NCI-H2107 treated with DMSO at 0.1 percent for 48 hours (cell line): ENCODE measurements around the gene RALGPS1.
"Not testable (repeated sequence)": the region's sequence is repeated elsewhere in the genome, so short reads cannot be mapped to it uniquely, and the experiment has no call there.

ENCODE experiments used
- DNase-seq: peaks from one replicate; lab custom pipeline; 2025; ENCODE audit not compliant: unreplicated experiment; lab: John Stamatoyannopoulos, UW

RALGPS1 gene

DNA sequence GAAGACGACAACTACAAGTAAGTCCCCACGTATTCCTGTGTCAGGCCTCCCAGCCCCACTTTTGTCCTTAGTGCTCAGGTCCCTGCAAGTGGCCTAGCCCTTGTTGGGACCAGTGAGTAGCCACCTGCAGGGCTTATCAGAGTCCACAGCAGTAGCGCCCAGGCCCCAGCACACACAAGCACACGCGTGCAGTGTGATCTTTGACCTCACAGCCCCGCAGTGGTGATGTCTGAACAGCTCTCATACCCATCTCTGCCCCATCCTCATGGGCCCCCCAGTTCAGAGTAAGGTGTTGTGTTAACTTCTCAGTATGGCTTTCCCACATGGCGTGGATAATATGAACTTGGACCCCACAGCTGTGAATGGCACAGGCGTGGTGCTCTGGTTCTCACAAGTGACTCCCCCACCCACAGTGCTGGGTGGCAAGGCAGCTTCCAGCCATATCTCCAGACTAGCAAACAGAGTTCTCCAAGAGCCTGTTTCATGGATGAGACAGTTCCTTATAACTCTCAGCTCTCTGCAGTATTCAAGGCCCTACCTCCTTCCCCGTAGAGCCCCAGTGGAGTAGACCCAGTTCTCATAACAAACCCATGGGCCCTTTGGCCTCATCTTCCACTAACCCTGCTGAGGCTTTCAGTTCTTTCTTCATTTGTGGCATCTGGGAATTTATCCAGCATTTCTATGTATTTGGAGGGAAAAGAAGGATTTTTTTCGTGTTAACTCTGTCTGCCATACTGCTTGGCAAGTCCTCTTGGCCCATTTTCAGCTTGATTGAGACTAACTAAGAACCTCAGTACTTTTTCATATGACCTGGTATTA lies 254.4 kb downstream of the RALGPS1 start:
- no peak for DNase-seq

DNA sequence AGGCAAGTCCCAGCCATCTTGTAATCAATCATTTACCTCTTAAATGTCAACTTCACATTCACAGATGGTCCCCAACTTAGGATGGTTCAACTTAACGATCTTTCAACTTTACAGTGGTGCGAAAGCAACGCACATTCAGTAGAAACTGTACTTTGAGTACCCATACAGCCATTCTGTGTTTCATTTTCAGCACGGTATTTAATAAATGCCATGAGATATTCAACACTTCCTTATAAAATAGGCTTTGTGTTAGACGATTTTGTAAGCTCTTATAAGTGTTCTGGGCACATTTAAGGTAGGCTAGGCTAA lies 254.9 kb downstream of the RALGPS1 start:
- no peak for DNase-seq

- no peak for DNase-seq
Measured at GRCh38 chr9:127170103-127170502, 255.5 kb downstream of the RALGPS1 start.

GRCh38 chr9:127170652-127171051 lies 256.1 kb downstream of the RALGPS1 start:
- no peak for DNase-seq

DNA sequence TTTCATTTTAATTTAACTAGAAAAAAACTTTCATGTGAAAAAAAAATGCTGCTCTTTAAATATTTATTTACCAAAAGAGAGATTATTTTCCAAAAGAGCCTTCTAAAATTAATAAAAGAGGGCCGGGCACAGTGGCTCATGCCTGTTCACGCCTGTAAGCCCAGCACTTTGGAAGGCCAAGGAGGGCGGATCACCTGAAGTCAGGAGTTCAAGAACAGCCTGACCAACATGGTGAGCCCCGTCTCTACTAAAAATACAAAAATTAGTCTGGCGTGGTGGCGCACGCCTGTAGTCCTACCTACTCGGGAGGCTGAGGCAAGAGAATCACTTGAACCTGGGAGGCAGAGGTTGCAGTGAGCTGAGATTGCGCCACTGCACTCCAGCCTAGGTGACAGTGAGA lies 256.8 kb downstream of the RALGPS1 start:
- not testable (repeated sequence) for DNase-seq

GRCh38 chr9:127172066-127172707 lies 257.6 kb downstream of the RALGPS1 start:
- no peak for DNase-seq

DNA sequence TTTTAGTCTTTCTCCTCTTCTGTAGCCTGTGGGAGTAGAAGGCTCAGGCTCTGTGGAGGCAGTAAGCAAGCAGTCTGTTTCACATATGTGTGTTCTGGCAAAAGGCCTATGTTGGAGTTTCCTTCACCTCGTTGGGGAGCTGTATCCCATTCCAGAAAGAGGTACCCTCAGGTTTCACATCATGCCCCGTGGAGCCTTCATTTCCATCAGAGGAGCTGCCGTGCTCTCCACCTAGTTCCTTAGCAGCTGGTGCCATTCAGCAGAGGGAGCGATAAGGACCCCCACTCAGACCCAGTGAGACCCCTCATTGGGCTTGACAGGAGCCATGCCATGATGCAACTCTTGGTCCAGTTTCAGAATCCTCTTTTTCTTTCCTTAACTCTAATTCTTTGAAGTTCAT lies 258.5 kb downstream of the RALGPS1 start:
- no peak for DNase-seq

- no peak for DNase-seq
Measured at GRCh38 chr9:127174386-127175318, 260.1 kb downstream of the RALGPS1 start.

GRCh38 chr9:127175319-127175715 lies 260.7 kb downstream of the RALGPS1 start:
- DNase-seq = no peak

DNA sequence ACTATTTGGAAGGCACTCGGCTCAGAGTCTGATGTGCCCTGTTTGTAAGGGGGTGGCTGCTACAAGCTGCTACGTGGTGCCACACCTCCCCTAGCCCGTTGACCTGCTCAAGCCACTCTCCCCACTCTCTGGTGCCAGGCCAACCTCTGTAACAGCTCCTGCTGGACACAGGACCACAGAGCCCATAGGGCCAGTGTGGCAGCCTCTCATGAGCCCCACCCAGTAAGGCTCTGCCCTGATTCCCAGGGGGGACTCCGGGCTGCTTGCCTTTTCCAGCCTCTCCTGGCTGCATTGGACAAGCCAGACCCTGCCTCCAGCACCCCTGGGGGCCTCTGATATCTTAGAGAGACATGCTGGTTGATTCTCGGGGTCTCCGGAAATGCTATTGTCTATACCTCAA lies 261.2 kb downstream of the RALGPS1 start:
- DNase-seq = no peak

- DNase-seq = no peak
Measured at GRCh38 chr9:127176631-127177030, 262.0 kb downstream of the RALGPS1 start.

DNA sequence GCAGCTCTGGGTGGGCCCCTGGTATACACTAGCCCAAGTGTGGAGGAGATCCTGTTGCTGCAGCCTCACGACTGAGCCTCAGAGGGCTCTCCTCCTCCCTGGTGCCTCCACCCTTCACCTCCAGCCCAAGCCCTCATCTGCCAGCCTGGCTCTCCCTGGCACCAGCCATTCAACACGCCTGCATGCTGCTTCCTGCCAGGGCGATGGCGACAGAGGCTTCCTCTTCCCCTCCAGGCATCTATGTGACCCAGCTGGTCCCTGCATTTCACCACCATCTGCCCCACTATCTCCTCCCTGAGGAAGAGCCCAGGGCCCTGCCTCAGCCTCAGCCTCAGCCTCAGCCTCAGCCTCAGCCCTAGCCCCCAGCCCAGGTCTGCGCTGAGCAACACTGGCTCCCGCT lies 262.6 kb downstream of the RALGPS1 start:
- no peak for DNase-seq

GRCh38 chr9:127177665-127178265 lies 263.2 kb downstream of the RALGPS1 start:
- no peak for DNase-seq

- DNase-seq = no peak
Measured at GRCh38 chr9:127178686-127179632, 264.4 kb downstream of the RALGPS1 start.

GRCh38 chr9:127179633-127180441 lies 265.3 kb downstream of the RALGPS1 start:
- DNase-seq = no peak

DNA sequence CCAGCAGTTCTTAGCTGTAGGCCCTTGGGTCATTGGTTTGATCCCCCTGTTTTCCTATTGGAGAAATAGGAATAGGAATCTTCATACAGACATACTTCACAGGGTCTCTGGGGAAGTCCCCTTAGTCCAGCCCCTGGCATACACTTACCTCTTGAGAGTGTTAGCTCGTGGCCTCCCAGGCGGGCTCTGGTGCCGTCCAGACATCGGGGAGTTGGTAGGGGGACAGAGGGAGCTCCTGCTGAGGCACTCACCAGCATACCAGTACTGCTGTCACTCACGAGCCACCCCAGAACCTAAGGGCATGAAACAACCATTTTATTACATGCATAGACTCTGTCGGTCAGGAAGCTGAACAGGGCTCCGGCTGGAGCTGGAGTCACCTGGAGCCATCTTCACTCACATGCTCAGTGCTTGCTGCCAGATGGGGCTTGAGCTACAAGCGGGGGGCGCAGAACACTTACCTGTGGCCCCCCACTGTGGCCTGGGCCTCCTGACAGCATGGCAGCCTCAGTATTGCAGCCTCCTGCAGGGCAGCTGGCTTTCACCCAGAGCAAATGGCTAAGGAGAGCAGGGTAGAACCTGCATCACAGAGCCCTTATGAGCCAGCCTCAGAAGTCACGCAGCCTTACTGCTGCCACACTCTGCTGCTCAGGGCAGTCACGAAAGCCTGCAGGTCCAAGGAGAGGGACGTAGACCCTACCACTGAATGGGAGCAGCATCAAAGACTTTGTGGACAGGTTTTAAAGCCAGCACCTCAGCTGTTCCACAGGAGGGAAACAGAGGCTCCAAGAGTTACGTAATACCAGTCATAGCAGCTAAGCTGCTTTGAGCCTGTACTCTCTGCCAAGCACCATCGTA lies 266.1 kb downstream of the RALGPS1 start:
- no peak for DNase-seq

- no peak for DNase-seq
Measured at GRCh38 chr9:127181315-127181580, 266.7 kb downstream of the RALGPS1 start.

DNA sequence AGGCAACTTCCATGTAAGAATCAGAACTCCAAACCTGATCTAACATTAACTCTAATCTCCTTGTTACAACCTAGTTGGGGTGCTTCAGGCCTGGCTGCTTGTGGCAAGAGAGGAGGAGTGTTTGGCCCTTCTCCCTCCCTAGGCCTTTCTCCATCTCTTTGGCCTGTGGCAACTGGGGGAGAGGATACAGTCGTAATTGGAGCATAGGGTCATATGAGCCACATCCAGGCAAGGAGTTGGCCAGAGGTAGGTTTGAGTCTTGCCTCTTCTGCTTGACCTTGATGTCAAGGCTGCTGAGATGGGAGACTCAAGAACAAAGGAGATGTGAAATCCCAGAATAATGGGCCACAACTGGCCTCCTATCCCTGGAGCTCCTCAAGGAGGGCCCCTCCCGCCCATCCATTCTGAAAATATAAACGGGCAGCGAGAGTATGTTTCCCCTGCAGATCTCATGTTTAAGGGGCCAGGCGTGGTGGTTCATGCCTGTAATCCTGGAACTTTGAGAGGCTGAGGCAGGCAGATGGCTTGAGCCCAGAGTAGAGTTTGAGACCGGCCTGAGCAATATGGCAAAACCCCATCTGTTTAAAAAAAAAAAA lies 267.1 kb downstream of the RALGPS1 start:
- no peak for DNase-seq
